AG04450 (cell line): ENCODE data around the gene CFAP210. TPM values are rescaled to one million over a fixed set of nuclear protein-coding genes. Genes with fewer than 3 reads are reported as not detected.

Experiments used
- CTCF ChIA-PET: fragments of 300-600, 350-600 bp; formaldehyde crosslinking; extraction: SDS; loops from one replicate; lab custom pipeline; 2022; ENCODE audit warnings: antibody characterized with exemption, inconsistent platforms; lab: Charles Lee
- POLR2A ChIA-PET: fragments of 350-600 bp; formaldehyde crosslinking; extraction: SDS; loops from one replicate; lab custom pipeline; 2021; ENCODE audit warnings: antibody characterized with exemption, inconsistent platforms; lab: Yijun Ruan, JAX
- DNase-seq: peaks from one replicate; pipeline ENCODE4 v3.0.0-alpha.2; 2011; ENCODE audit warnings: low read depth, low spot score
- H3K27ac ChIP-seq: one replicate; pipeline ENCODE4 v1.5.1; 2012; ENCODE audit warnings: low read depth, low read length, control low read depth
- H3K27me3 ChIP-seq: one replicate; pipeline ENCODE4 v1.6.0; 2012; ENCODE audit warnings: low read length; ENCODE audit not compliant: control insufficient read depth, insufficient read depth
- H3K4me3 ChIP-seq: 2 replicates; pipeline ENCODE4 v1.5.1; 2011; ENCODE audit warnings: mild to moderate bottlenecking, low read depth, low read length, control low read depth
- H3K9me3 ChIP-seq: 2 replicates; pipeline ENCODE4 v1.5.1; 2012; ENCODE audit warnings: low read length; ENCODE audit not compliant: control insufficient read depth, insufficient read depth
- CTCF ChIP-seq: IDR thresholded peaks from 2 replicates; pipeline ENCODE4 v1.5.1; 2011; ENCODE audit warnings: low read depth, low read length, control low read depth, inconsistent platforms
- polyA plus RNA-seq: library from polyadenylated mRNA; depleted of rRNA; stranded (reverse); fragments of >200 nt; gene quantifications from 2 replicates; pipeline ENCODE4 v1.2.3, GENCODE V29; 2011

CFAP210 gene
- polyA plus RNA-seq, 1 experiment = not detected

GRCh38 chr2:169716938-169717690 lies 22.9 kb upstream of the CFAP210 start:
- no peak overlapping the region for H3K27ac ChIP-seq
- DNase-seq = no peak
- H3K4me3 ChIP-seq = no peak overlapping the region
- no peak for TF ChIP-seq CTCF
- ChIA-PET CTCF (interaction anchor here (0.6 kb wide), 1 partner anchor 265 kb away, joined by 3 read pairs; no protein-coding TSS in a partner anchor), POLR2A (interaction anchor here (0.7 to 2.5 kb wide), 3 partner anchors 11 to 76 kb away, joined by 3 to 17 read pairs (median 3); no protein-coding TSS in a partner anchor)
- no peaks in the 10 kb centered on the region for H3K9me3 ChIP-seq
- no peaks in the 10 kb centered on the region for H3K27me3 ChIP-seq

- Histone ChIP-seq H3K9me3 (no peaks in the 10 kb centered on the region), H3K27me3 (no peaks in the 10 kb centered on the region), H3K27ac (peak overlapping the region; percentile 61), H3K4me3 (peak overlapping the region; percentile 32)
- DNase-seq = peak; percentile 55
- TF ChIP-seq CTCF = no peak
- POLR2A ChIA-PET = interaction anchor here (0.6 to 2.5 kb wide), 5 partner anchors 11 to 274 kb away, joined by 3 to 17 read pairs (median 3); partner anchors contain the start of gene UBR3
- CTCF ChIA-PET = interaction anchor here (0.6 kb wide), 1 partner anchor 264 kb away, joined by 3 read pairs; no protein-coding TSS in a partner anchor
Measured at GRCh38 chr2:169716238-169716886, 22.2 kb upstream of the CFAP210 start.

GRCh38 chr2:169715379-169716237 lies 21.4 kb upstream of the CFAP210 start:
- ChIA-PET POLR2A (interaction anchor here (0.6 to 2.5 kb wide), 3 partner anchors 10 to 273 kb away, joined by 3 to 17 read pairs (median 3); partner anchors contain the start of gene UBR3), CTCF (no interaction called here)
- Histone ChIP-seq H3K4me3 (peak overlapping the region; percentile 5), H3K27ac (peak overlapping the region; percentile 47), H3K9me3 (no peaks in the 10 kb centered on the region), H3K27me3 (no peaks in the 10 kb centered on the region)
- no peak for TF ChIP-seq CTCF
- no peak for DNase-seq

- DNase-seq = no peak
- CTCF ChIA-PET = no interaction called here
Measured at GRCh38 chr2:169714699-169715098, 20.5 kb upstream of the CFAP210 start.

More at GRCh38 chr2:169714699-169715098, 20.5 kb upstream of the CFAP210 start:
- Histone ChIP-seq H3K9me3 (no peaks in the 10 kb centered on the region), H3K27me3 (no peaks in the 10 kb centered on the region), H3K4me3 (no peak overlapping the region), H3K27ac (no peak overlapping the region)
- POLR2A ChIA-PET = interaction anchor here (1.6 to 2.5 kb wide), 2 partner anchors 9 to 112 kb away, joined by 3 to 17 read pairs; partner anchors contain the start of gene UBR3
- TF ChIP-seq CTCF = no peak
